Measurements from ENCODE around the gene ZFYVE28. TPM values are rescaled to one million over a fixed set of nuclear protein-coding genes. Genes with fewer than 3 reads are reported as not detected.
A peak's percentile ranks its signal among the peaks of the same experiment; 100 is the strongest.

Gene ZFYVE28
- total RNA-seq, 1 donor from 2014 or later, result 1.3 TPM

DNA sequence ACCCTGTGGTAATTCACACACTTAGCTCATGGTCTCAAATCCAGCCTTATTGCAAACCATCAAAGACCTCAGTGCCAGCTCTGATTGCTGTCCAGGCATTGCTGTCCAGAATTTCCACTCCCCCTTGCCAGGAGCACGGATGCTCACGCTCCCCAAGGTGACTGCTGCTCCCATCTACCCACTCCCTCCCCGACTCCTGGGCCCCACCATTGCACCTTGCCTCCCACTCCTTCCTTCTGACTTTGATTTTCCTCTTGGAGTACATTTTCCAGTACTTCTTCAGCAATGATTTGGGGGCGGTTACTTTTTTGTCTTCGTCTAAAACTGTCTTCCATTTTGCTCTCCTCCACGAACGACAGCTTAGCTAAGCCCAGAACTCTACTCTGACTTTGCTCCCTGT lies 11.5 kb downstream of the ZFYVE28 start:
- peaks cover 6% of the 10 kb centered on the region for H3K27me3 ChIP-seq (ENCODE audit: control insufficient read depth, insufficient read depth, low read length)
- FAIRE-seq (no peak), DNase-seq (ENCODE audit: low read depth) (no peak)
- H3K4me3 ChIP-seq (ENCODE audit: low read depth, low read length), result no peak overlapping the region
- TF ChIP-seq, protein P1, sequence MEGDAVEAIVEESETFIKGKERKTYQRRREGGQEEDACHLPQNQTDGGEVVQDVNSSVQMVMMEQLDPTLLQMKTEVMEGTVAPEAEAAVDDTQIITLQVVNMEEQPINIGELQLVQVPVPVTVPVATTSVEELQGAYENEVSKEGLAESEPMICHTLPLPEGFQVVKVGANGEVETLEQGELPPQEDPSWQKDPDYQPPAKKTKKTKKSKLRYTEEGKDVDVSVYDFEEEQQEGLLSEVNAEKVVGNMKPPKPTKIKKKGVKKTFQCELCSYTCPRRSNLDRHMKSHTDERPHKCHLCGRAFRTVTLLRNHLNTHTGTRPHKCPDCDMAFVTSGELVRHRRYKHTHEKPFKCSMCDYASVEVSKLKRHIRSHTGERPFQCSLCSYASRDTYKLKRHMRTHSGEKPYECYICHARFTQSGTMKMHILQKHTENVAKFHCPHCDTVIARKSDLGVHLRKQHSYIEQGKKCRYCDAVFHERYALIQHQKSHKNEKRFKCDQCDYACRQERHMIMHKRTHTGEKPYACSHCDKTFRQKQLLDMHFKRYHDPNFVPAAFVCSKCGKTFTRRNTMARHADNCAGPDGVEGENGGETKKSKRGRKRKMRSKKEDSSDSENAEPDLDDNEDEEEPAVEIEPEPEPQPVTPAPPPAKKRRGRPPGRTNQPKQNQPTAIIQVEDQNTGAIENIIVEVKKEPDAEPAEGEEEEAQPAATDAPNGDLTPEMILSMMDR (IDR thresholded peaks at IDR 0.05; ENCODE audit: insufficient read depth, low read length, severe bottlenecking), result no peak
- H3K36me3 ChIP-seq (ENCODE audit: control insufficient read depth, insufficient read depth, low read length), result no peaks in the 10 kb centered on the region

DNA sequence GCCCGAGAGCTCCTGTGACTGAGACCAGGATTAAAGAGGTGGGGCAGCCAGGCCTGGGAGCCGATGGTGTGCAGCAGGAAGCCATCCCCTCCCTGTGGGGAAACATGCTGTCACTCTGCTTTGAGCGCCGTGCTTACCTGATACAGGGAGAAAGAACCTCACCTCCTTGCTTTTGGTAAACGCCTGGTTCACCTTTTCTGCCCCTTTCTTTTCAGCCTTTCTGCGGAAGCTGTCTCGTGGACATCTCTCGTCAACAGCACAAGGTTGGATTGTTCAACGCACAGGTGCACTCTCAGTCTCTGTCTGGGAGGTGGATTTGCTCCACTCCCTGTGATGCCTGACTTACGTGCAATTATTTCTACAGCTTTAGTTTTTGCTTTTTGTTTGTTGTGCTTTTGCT lies 12.0 kb downstream of the ZFYVE28 start:
- FAIRE-seq (peak; percentile 58), DNase-seq (ENCODE audit: low read depth) (no peak)
- TF ChIP-seq, protein P1 (IDR thresholded peaks at IDR 0.05; ENCODE audit: insufficient read depth, low read length, severe bottlenecking), result no peak
- Histone ChIP-seq H3K4me3 (ENCODE audit: low read depth, low read length) (no peak overlapping the region), H3K36me3 (ENCODE audit: control insufficient read depth, insufficient read depth, low read length) (no peaks in the 10 kb centered on the region), H3K27me3 (ENCODE audit: control insufficient read depth, insufficient read depth, low read length) (peaks cover 9% of the 10 kb centered on the region)

DNA sequence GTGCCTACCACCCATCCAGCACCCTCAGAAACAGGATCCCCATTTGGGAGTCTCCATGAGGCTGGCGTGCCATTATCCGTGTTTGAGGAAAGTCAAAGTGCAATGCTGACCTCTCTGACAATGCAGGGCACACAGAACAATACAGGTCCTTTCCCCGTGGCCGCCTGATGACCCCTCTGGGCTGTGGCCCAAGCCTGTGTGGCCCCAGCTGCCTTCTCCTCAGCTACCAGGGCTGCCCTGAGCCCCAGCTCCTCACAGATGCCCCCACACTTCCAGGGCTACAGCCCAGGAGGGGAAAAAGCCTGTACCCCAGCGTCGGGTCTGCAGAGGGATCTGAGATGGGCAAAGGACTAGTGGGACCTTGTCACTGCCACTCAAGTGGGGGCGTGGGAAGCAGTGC lies 15.5 kb downstream of the ZFYVE28 start:
- FAIRE-seq (peak; percentile 13), DNase-seq (ENCODE audit: low read depth) (no peak)
- Histone ChIP-seq H3K36me3 (ENCODE audit: control insufficient read depth, insufficient read depth, low read length) (no peaks in the 10 kb centered on the region), H3K4me3 (ENCODE audit: low read depth, low read length) (no peak overlapping the region), H3K27me3 (ENCODE audit: control insufficient read depth, insufficient read depth, low read length) (peaks cover 11% of the 10 kb centered on the region)
- TF ChIP-seq, protein P1 (IDR thresholded peaks at IDR 0.05; ENCODE audit: insufficient read depth, low read length, severe bottlenecking), result no peak

DNA sequence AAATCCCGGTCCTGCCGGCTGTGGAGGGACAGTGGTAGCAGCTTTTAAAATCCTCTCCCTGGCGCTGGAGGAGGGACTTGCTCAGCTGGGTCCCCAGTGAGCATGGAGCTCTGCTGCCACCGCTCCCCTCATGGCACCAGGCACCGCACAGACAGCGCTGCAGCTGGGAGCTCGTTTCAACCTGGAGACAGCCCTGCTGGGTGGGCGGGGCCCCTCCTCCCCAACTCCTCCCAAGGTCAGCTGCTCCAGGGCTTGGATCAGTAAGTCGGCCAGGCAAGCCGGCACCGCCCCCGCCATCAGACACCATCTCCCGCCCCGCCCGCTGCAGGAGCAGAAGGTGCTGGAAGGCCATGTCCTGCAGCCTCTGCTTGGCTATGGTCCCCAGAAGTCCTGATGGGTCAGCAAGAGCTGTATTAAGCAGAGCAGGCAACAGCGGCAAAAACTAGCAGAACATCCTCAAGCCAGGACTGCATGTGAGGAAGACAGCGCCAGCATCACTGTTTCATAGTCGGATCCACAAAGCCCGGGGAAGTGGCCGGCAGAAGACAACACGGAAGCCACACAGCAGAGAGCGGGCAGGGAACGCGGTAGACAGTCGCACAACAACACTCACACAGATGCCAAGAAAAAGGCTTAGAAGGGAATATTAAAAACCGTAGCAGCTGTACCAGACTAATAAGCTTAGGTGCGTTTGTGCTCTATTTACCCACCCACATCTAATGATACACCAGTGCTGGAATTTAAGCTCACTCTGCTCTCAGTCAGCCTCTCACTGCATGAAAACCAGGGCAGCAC lies 16.2 kb downstream of the ZFYVE28 start:
- no peaks in the 10 kb centered on the region for H3K36me3 ChIP-seq (ENCODE audit: control insufficient read depth, insufficient read depth, low read length)
- DNase-seq (ENCODE audit: low read depth) (peak; percentile 28), FAIRE-seq (no peak)
- no peak overlapping the region for H3K4me3 ChIP-seq (ENCODE audit: low read depth, low read length)
- TF ChIP-seq, protein P1 (IDR thresholded peaks at IDR 0.05; ENCODE audit: insufficient read depth, low read length, severe bottlenecking), result no peak
- H3K27me3 ChIP-seq (ENCODE audit: control insufficient read depth, insufficient read depth, low read length), result peaks cover 11% of the 10 kb centered on the region

DNA sequence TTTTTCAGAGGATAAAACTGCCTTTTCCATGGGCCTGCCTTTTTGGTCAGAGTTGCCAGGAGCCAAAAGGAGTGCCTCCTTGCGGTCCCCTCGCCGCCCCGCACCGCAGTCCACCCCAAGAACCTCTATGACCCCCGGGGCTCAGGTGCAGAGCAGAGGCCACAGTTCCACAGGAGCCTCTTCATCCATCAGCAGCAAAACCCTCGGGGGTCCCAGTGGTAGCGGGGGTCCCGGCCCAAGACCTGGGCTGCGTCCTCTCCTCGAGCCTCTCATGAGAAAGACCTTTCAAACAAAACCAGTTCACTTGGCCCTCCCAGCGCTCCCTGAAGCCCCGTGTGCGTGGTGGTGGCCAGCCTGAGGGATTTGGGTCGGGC lies 16.8 kb downstream of the ZFYVE28 start:
- Histone ChIP-seq H3K4me3 (ENCODE audit: low read depth, low read length) (no peak overlapping the region), H3K27me3 (ENCODE audit: control insufficient read depth, insufficient read depth, low read length) (peaks cover 11% of the 10 kb centered on the region), H3K36me3 (ENCODE audit: control insufficient read depth, insufficient read depth, low read length) (no peaks in the 10 kb centered on the region)
- FAIRE-seq (no peak), DNase-seq (ENCODE audit: low read depth) (no peak)
- TF ChIP-seq, protein P1 (IDR thresholded peaks at IDR 0.05; ENCODE audit: insufficient read depth, low read length, severe bottlenecking), result no peak
